Measurements from ENCODE around the gene KIF15.

- TF ChIP-seq POLR2A (IDR thresholded peaks at IDR 0.05) = no peak
- TF ChIP-seq, protein P1, sequence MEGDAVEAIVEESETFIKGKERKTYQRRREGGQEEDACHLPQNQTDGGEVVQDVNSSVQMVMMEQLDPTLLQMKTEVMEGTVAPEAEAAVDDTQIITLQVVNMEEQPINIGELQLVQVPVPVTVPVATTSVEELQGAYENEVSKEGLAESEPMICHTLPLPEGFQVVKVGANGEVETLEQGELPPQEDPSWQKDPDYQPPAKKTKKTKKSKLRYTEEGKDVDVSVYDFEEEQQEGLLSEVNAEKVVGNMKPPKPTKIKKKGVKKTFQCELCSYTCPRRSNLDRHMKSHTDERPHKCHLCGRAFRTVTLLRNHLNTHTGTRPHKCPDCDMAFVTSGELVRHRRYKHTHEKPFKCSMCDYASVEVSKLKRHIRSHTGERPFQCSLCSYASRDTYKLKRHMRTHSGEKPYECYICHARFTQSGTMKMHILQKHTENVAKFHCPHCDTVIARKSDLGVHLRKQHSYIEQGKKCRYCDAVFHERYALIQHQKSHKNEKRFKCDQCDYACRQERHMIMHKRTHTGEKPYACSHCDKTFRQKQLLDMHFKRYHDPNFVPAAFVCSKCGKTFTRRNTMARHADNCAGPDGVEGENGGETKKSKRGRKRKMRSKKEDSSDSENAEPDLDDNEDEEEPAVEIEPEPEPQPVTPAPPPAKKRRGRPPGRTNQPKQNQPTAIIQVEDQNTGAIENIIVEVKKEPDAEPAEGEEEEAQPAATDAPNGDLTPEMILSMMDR (IDR thresholded peaks at IDR 0.05) = no peak
Observed at GRCh38 chr3:44835684-44836083, 74.1 kb downstream of the KIF15 start.

Data from thyroid gland (tissue), 4 donors.